ENCODE measurements around the gene CEACAM1. TPM values are rescaled to one million over a fixed set of nuclear protein-coding genes. Genes with fewer than 3 reads are reported as not detected.

The CEACAM1 gene
- total RNA-seq, 1 donor from 2014 or later, result 0.39 TPM

- Histone ChIP-seq H3K4me2 (no peak overlapping the region), H3K4me1 (no peaks in the 10 kb centered on the region), H3K9ac (no peak overlapping the region), H3K27ac (no peak overlapping the region), H2AFZ (replicated peaks) (no peak overlapping the region), H3K27me3 (no peaks in the 10 kb centered on the region), H3K79me2 (ENCODE audit: low read depth) (no peaks in the 10 kb centered on the region), H3K36me3 (no peaks in the 10 kb centered on the region), H3K9me3 (ENCODE audit: low read depth) (no peaks in the 10 kb centered on the region), H3F3A (ENCODE audit: low read depth) (no peaks in the 10 kb centered on the region), H4K20me1 (ENCODE audit: low read depth) (no peaks in the 10 kb centered on the region), H3K4me3 (no peak overlapping the region)
- no peak for DNase-seq (ENCODE audit: low spot score)
- peaks cover 33% of the 10 kb centered on the region for H3K4me1 Mint-ChIP-seq
- no peak overlapping the region for H3K4me3 Mint-ChIP-seq
- H3K36me3 Mint-ChIP-seq, result peaks cover 2% of the 10 kb centered on the region
- no peaks in the 10 kb centered on the region for H3K9me3 Mint-ChIP-seq
- H3K27me3 Mint-ChIP-seq (ENCODE audit: insufficient read depth, low read depth), result no peaks in the 10 kb centered on the region
- no peak overlapping the region for H3K27ac Mint-ChIP-seq
- no peak for TF ChIP-seq CTCF (IDR thresholded peaks at IDR 0.05)
- no peak for TF ChIP-seq EZH2phosphoT487 (IDR thresholded peaks at IDR 0.05)
- TF ChIP-seq EZH2 (IDR thresholded peaks at IDR 0.05), result no peak
Measured at GRCh38 chr19:42497492-42498168, 30.7 kb downstream of the CEACAM1 start.

GRCh38 chr19:42496460-42497133, 31.7 kb downstream of the CEACAM1 start:
- no peak for DNase-seq (ENCODE audit: low spot score)
- Histone ChIP-seq H3K36me3 (no peaks in the 10 kb centered on the region), H2AFZ (replicated peaks) (no peak overlapping the region), H3K79me2 (ENCODE audit: low read depth) (no peaks in the 10 kb centered on the region), H3K27me3 (no peaks in the 10 kb centered on the region), H3K4me1 (no peaks in the 10 kb centered on the region), H3K4me2 (no peak overlapping the region), H4K20me1 (ENCODE audit: low read depth) (no peaks in the 10 kb centered on the region), H3K9me3 (ENCODE audit: low read depth) (no peaks in the 10 kb centered on the region), H3K4me3 (no peak overlapping the region), H3K27ac (no peak overlapping the region), H3K9ac (no peak overlapping the region), H3F3A (ENCODE audit: low read depth) (no peaks in the 10 kb centered on the region)
- no peak overlapping the region for H3K27ac Mint-ChIP-seq
- peaks cover 2% of the 10 kb centered on the region for H3K36me3 Mint-ChIP-seq
- H3K9me3 Mint-ChIP-seq, result no peaks in the 10 kb centered on the region
- H3K27me3 Mint-ChIP-seq (ENCODE audit: insufficient read depth, low read depth), result no peaks in the 10 kb centered on the region
- no peak overlapping the region for H3K4me3 Mint-ChIP-seq
- peaks cover 33% of the 10 kb centered on the region for H3K4me1 Mint-ChIP-seq
- TF ChIP-seq EZH2 (IDR thresholded peaks at IDR 0.05) (no peak), CTCF (IDR thresholded peaks at IDR 0.05) (no peak), EZH2phosphoT487 (IDR thresholded peaks at IDR 0.05) (no peak)

DNA sequence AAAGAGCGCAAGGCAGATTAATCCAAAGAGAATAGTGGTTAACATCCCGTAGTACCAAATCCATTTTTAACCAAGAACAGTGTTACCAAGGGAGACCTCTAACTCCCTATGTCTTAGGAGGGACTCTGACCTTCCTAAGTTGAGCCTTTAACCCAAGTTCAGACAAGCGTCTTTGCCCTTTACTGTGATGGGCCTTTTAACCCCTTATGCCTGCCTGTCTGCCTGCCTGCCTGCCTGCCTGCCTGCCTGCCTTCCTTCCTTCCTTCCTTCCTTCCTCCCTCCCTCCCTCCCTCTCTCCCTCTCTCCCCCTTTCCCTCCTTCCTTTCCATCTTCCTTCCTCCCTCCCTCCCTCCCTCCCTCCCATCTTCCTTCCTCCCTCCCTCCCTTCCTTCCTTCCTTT, 32.6 kb downstream of the CEACAM1 start:
- H3F3A ChIP-seq (ENCODE audit: low read depth), result no peaks in the 10 kb centered on the region
- H3K27ac ChIP-seq, result no peak overlapping the region
- H3K4me3 Mint-ChIP-seq, result no peak overlapping the region
- no peak overlapping the region for H3K9ac ChIP-seq
- no peaks in the 10 kb centered on the region for H3K9me3 ChIP-seq (ENCODE audit: low read depth)
- H3K4me2 ChIP-seq, result no peak overlapping the region
- no peak overlapping the region for H3K4me3 ChIP-seq
- TF ChIP-seq EZH2phosphoT487 (IDR thresholded peaks at IDR 0.05), result no peak
- TF ChIP-seq EZH2 (IDR thresholded peaks at IDR 0.05), result no peak
- no peak for TF ChIP-seq CTCF (IDR thresholded peaks at IDR 0.05)
- no peaks in the 10 kb centered on the region for H3K36me3 ChIP-seq
- no peaks in the 10 kb centered on the region for H3K4me1 ChIP-seq
- H3K27me3 Mint-ChIP-seq (ENCODE audit: insufficient read depth, low read depth), result no peaks in the 10 kb centered on the region
- H3K36me3 Mint-ChIP-seq, result peaks cover 2% of the 10 kb centered on the region
- H3K27me3 ChIP-seq, result no peaks in the 10 kb centered on the region
- no peak overlapping the region for H2AFZ ChIP-seq (replicated peaks)
- H3K79me2 ChIP-seq (ENCODE audit: low read depth), result no peaks in the 10 kb centered on the region
- H3K27ac Mint-ChIP-seq, result no peak overlapping the region
- peaks cover 33% of the 10 kb centered on the region for H3K4me1 Mint-ChIP-seq
- DNase-seq (ENCODE audit: low spot score), result no peak
- H4K20me1 ChIP-seq (ENCODE audit: low read depth), result no peaks in the 10 kb centered on the region
- no peaks in the 10 kb centered on the region for H3K9me3 Mint-ChIP-seq

Measured in neural progenitor cell (in vitro differentiated cells).